Panc1 (cell line): Measurements from ENCODE around the gene MAP1A.

Experiments
- CTCF ChIP-seq: fragments of 450-650 bp; IDR thresholded peaks from 2 replicates; pipeline ENCODE4 v1.5.1; 2017; ENCODE audit warnings: mild to moderate bottlenecking
- POLR2AphosphoS5 ChIP-seq: IDR thresholded peaks from 2 replicates; pipeline ENCODE4 v1.6.1; 2012; ENCODE audit warnings: mild to moderate bottlenecking, low read depth, low read length, moderate library complexity
- REST ChIP-seq, 2 experiments: IDR thresholded peaks; 2 replicates each; pipeline ENCODE4 v1.6.1; 2011 to 2012; ENCODE audit warnings: low read depth in 2 of 2, control low read depth in 1 of 2, low read length in 1 of 2, mild to moderate bottlenecking in 1 of 2, moderate library complexity in 1 of 2; ENCODE audit not compliant: insufficient read depth in 1 of 2
- SIN3A ChIP-seq: IDR thresholded peaks from 2 replicates; pipeline ENCODE4 v1.6.1; 2012; ENCODE audit warnings: low read depth, mild to moderate bottlenecking, low read length, moderate library complexity, borderline replicate concordance; ENCODE audit not compliant: insufficient read depth
- TCF7L2 ChIP-seq: IDR thresholded peaks from 2 replicates; pipeline ENCODE4 v1.6.1; 2011; ENCODE audit warnings: mild to moderate bottlenecking, low read depth, low read length, inconsistent platforms

GRCh38 chr15:43529587-43530345, 12.4 kb downstream of the MAP1A start:
- TF ChIP-seq REST (IDR thresholded peaks at IDR 0.05; ENCODE audit: insufficient read depth in 1 of 2, low read depth in 2 of 2, low read length in 1 of 2) (no peak), POLR2AphosphoS5 (no peak), CTCF (no peak), SIN3A (no peak), TCF7L2 (no peak)
